COR-L47 (cell line): ENCODE measurements around the gene SLIT3.

Experiments
- DNase-seq: peaks from one replicate; lab custom pipeline; 2025; lab: John Stamatoyannopoulos, UW

Gene SLIT3

GRCh38 chr5:169265888-169266287 is 35.1 kb downstream of the SLIT3 start:
- DNase-seq, result no peak

GRCh38 chr5:169263591-169263990 is 37.3 kb downstream of the SLIT3 start:
- DNase-seq, result no peak

GRCh38 chr5:169260896-169261569 is 39.9 kb downstream of the SLIT3 start:
- no peak for DNase-seq

- no peak for DNase-seq
Measured at GRCh38 chr5:169258372-169259000, 42.5 kb downstream of the SLIT3 start.

- DNase-seq, result no peak
Measured at GRCh38 chr5:169256191-169256590, 44.7 kb downstream of the SLIT3 start.

- no peak for DNase-seq
Measured at GRCh38 chr5:169253071-169253470, 47.9 kb downstream of the SLIT3 start.

- DNase-seq, result no peak
Measured at GRCh38 chr5:169251333-169252084, 49.4 kb downstream of the SLIT3 start.

GRCh38 chr5:169250887-169251286 is 50.1 kb downstream of the SLIT3 start:
- no peak for DNase-seq

- DNase-seq, result no peak
Measured at GRCh38 chr5:169248996-169249395, 51.9 kb downstream of the SLIT3 start.

GRCh38 chr5:169248550-169248949 is 52.4 kb downstream of the SLIT3 start:
- no peak for DNase-seq

- DNase-seq, result no peak
Measured at GRCh38 chr5:169244812-169245211, 56.1 kb downstream of the SLIT3 start.

- DNase-seq, result no peak
Measured at GRCh38 chr5:169243651-169244422, 57.1 kb downstream of the SLIT3 start.

- no peak for DNase-seq
Measured at GRCh38 chr5:169242849-169243186, 58.1 kb downstream of the SLIT3 start.

- no peak for DNase-seq
Measured at GRCh38 chr5:169242175-169242848, 58.6 kb downstream of the SLIT3 start.

- DNase-seq, result no peak
Measured at GRCh38 chr5:169229342-169229892, 71.5 kb downstream of the SLIT3 start.

GRCh38 chr5:169226895-169227294 is 74.0 kb downstream of the SLIT3 start:
- no peak for DNase-seq

GRCh38 chr5:169225830-169226356 is 75.0 kb downstream of the SLIT3 start:
- DNase-seq, result no peak

GRCh38 chr5:169223595-169223953 is 77.4 kb downstream of the SLIT3 start:
- no peak for DNase-seq

- DNase-seq, result no peak
Measured at GRCh38 chr5:169222934-169223594, 77.9 kb downstream of the SLIT3 start.

GRCh38 chr5:169221519-169221918 is 79.4 kb downstream of the SLIT3 start:
- DNase-seq, result no peak

GRCh38 chr5:169219961-169220360 is 81.0 kb downstream of the SLIT3 start:
- no peak for DNase-seq
